ENCODE results near the gene CCSAP. TPM values are rescaled to one million over a fixed set of nuclear protein-coding genes. Genes with fewer than 3 reads are reported as not detected.
"Not testable (repeated sequence)": the region's sequence is repeated elsewhere in the genome, so short reads cannot be mapped to it uniquely, and the experiment has no call there.

CCSAP gene
- total RNA-seq, 1 experiment from 2014 or later: 11.1 TPM

- Mint-ChIP-seq H3K27me3 (ENCODE audit: unreplicated experiment) (no peaks in the 10 kb centered on the region), H3K4me3 (ENCODE audit: low read depth, unreplicated experiment) (no peak overlapping the region), H3K36me3 (ENCODE audit: insufficient read depth, unreplicated experiment) (no peaks in the 10 kb centered on the region), H3K4me1 (ENCODE audit: low read depth, unreplicated experiment) (peaks cover 3% of the 10 kb centered on the region), H3K27ac (ENCODE audit: unreplicated experiment) (no peak overlapping the region), H3K9me3 (ENCODE audit: low read depth, unreplicated experiment) (no peaks in the 10 kb centered on the region)
- no TSS peak for BruUV-seq (replicated peaks)
- CTCF ChIA-PET: no interaction called here
- no peak for DNase-seq
- TF ChIP-seq CTCF (IDR thresholded peaks at IDR 0.05; ENCODE audit: unreplicated experiment): no peak
- intact Hi-C loops (cut with micrococcal nuclease; ENCODE audit: unreplicated experiment): no loop called here
Measured at GRCh38 chr1:229334269-229334668, 8.6 kb downstream of the CCSAP start.

GRCh38 chr1:229328598-229329362 lies 14.1 kb downstream of the CCSAP start:
- TF ChIP-seq CTCF (IDR thresholded peaks at IDR 0.05; ENCODE audit: unreplicated experiment): no peak
- Mint-ChIP-seq H3K27me3 (ENCODE audit: unreplicated experiment) (no peaks in the 10 kb centered on the region), H3K27ac (ENCODE audit: unreplicated experiment) (no peak overlapping the region)

GRCh38 chr1:229327765-229328164 lies 15.1 kb downstream of the CCSAP start:
- peaks cover 12% of the 10 kb centered on the region for H3K36me3 Mint-ChIP-seq (ENCODE audit: insufficient read depth, unreplicated experiment)
- DNase-seq; H3K27ac Mint-ChIP-seq (ENCODE audit: unreplicated experiment); H3K9me3 Mint-ChIP-seq (ENCODE audit: low read depth, unreplicated experiment); BruUV-seq (replicated peaks); H3K27me3 Mint-ChIP-seq (ENCODE audit: unreplicated experiment); intact Hi-C loops (cut with micrococcal nuclease; ENCODE audit: unreplicated experiment); H3K4me1 Mint-ChIP-seq (ENCODE audit: low read depth, unreplicated experiment); H3K4me3 Mint-ChIP-seq (ENCODE audit: low read depth, unreplicated experiment); CTCF ChIA-PET: not testable (repeated sequence)

More at GRCh38 chr1:229328598-229329362, 14.1 kb downstream of the CCSAP start:
- H3K4me3 Mint-ChIP-seq (ENCODE audit: low read depth, unreplicated experiment): no peak overlapping the region
- DNase-seq: no peak
- no peaks in the 10 kb centered on the region for H3K9me3 Mint-ChIP-seq (ENCODE audit: low read depth, unreplicated experiment)
- CTCF ChIA-PET: no interaction called here
- H3K36me3 Mint-ChIP-seq (ENCODE audit: insufficient read depth, unreplicated experiment): peaks cover 8% of the 10 kb centered on the region
- BruUV-seq (replicated peaks): no TSS peak
- no peaks in the 10 kb centered on the region for H3K4me1 Mint-ChIP-seq (ENCODE audit: low read depth, unreplicated experiment)
- intact Hi-C loops (cut with micrococcal nuclease; ENCODE audit: unreplicated experiment): no loop called here

GRCh38 chr1:229326601-229327000 lies 16.2 kb downstream of the CCSAP start:
- no peak for TF ChIP-seq CTCF (IDR thresholded peaks at IDR 0.05; ENCODE audit: unreplicated experiment)
- Mint-ChIP-seq H3K27ac (ENCODE audit: unreplicated experiment) (no peak overlapping the region), H3K4me1 (ENCODE audit: low read depth, unreplicated experiment) (no peaks in the 10 kb centered on the region), H3K27me3 (ENCODE audit: unreplicated experiment) (no peaks in the 10 kb centered on the region), H3K4me3 (ENCODE audit: low read depth, unreplicated experiment) (no peak overlapping the region), H3K36me3 (ENCODE audit: insufficient read depth, unreplicated experiment) (peaks cover 12% of the 10 kb centered on the region), H3K9me3 (ENCODE audit: low read depth, unreplicated experiment) (no peaks in the 10 kb centered on the region)
- BruUV-seq (replicated peaks): no TSS peak
- DNase-seq: no peak
- CTCF ChIA-PET: no interaction called here
- intact Hi-C loops (cut with micrococcal nuclease; ENCODE audit: unreplicated experiment): no loop called here

GRCh38 chr1:229325853-229326487 lies 16.9 kb downstream of the CCSAP start:
- TF ChIP-seq CTCF (IDR thresholded peaks at IDR 0.05; ENCODE audit: unreplicated experiment): no peak
- Mint-ChIP-seq H3K4me3 (ENCODE audit: low read depth, unreplicated experiment) (no peak overlapping the region), H3K4me1 (ENCODE audit: low read depth, unreplicated experiment) (no peaks in the 10 kb centered on the region), H3K9me3 (ENCODE audit: low read depth, unreplicated experiment) (no peaks in the 10 kb centered on the region), H3K27me3 (ENCODE audit: unreplicated experiment) (no peaks in the 10 kb centered on the region), H3K27ac (ENCODE audit: unreplicated experiment) (no peak overlapping the region), H3K36me3 (ENCODE audit: insufficient read depth, unreplicated experiment) (peaks cover 12% of the 10 kb centered on the region)
- DNase-seq: no peak
- intact Hi-C loops (cut with micrococcal nuclease; ENCODE audit: unreplicated experiment): no loop called here
- CTCF ChIA-PET: no interaction called here
- no TSS peak for BruUV-seq (replicated peaks)
